Activated effector memory CD4-positive, alpha-beta T cell treated with Interleukin-2 at 50 U/mL for 16 hours (primary cell): ENCODE data around the gene CD2BP2.
"Not testable (repeated sequence)": the region's sequence is repeated elsewhere in the genome, so short reads cannot be mapped to it uniquely, and the experiment has no call there.

Experiments
- DNase-seq: peaks from one replicate; pipeline ENCODE4 v3.0.0-alpha.2; 2020

CD2BP2 gene

GRCh38 chr16:30355144-30355953, at the start of gene CD2BP2:
Gene CD2BP2, minus strand, starts transcription at chr16:30355308. Its CDS starts 627 bp downstream, at chr16:30354681.
- DNase-seq = peak; percentile 82

GRCh38 chr16:30401768-30402425, 46.8 kb upstream of the CD2BP2 start:
- no peak for DNase-seq

- no peak for DNase-seq
These were observed 44.5 kb upstream of the CD2BP2 start for GRCh38 chr16:30399435-30400186.

DNA sequence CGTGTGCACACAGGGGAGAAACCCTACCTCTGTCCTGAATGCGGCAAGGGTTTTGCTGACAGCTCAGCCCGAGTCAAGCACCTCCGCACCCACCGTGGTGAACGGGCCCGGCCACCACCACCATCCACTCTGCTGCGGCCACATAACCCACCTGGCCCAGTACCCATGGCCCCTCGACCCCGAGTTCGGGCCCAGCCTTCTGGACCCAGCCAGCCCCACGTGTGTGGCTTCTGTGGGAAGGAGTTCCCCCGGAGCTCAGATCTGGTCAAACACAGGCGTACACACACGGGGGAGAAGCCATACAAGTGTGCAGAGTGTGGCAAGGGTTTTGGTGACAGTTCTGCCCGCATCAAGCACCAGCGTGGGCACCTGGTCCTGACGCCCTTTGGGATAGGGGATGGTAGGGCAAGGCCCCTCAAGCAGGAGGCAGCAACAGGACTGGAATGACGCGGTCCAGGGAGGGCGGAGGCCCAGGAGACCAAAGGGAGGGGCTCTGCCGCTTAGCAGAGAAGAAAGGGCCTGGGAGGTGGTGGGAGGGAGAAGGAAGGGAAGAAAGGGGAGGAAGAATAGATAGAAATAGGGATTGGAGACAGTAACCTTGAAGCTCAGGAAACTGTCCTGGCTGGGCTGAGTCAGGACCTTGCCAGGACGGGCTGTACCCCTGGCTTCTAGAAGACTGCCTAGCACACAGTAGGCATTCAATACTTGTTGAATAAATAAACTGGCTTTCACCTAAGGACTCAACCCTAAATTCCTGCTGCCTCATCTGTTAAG, 43.7 kb upstream of the CD2BP2 start:
- no peak for DNase-seq

DNA sequence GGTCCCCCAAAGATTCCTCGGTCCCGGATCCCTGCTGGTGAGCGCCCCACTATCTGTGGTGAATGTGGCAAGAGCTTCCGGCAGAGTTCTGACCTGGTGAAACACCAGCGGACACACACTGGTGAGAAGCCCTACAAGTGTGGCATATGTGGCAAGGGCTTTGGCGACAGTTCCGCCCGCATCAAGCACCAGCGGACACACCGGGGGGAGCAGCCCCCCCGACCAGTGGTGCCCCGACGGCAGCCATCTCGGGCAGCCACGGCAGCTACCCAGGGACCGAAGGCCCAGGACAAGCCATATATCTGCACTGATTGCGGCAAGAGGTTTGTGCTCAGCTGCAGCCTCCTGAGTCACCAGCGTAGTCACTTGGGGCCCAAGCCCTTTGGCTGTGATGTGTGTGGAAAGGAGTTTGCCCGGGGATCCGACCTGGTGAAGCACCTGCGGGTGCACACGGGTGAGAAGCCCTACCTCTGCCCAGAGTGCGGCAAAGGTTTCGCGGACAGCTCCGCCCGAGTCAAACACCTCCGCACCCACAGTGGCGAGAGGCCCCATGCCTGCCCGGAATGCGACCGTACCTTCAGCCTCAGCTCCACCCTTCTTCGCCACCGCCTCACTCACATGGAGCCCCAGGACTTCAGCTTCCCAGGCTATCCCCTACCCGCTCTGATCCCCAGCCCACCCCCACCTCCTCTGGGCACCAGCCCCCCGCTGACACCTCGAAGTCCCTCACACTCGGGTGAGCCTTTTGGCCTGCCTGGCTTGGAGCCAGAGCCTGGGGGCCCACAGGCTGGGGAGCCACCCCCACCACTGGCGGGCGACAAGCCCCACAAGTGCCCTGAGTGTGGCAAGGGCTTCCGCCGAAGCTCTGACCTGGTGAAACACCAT, 42.9 kb upstream of the CD2BP2 start:
- DNase-seq = no peak

DNA sequence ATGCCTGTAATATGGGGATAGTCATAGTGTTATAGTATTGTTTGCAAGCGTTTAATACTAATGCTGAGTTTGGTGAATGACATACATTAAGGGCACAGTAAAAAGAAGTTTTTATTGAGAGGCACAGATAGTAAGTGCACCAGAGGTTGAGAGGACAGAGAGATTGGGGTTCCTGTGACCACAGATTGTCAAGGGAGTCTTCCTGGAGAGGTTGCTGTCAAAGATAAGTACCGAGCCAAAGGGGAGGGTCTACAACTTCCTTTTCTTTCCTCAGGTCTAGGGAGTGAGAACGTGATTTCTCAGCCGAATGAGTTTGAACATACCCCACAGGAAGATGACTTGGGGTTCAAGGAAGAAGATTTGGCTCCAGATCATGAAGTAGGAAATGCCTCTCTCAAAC, 41.9 kb upstream of the CD2BP2 start:
- no peak for DNase-seq

DNA sequence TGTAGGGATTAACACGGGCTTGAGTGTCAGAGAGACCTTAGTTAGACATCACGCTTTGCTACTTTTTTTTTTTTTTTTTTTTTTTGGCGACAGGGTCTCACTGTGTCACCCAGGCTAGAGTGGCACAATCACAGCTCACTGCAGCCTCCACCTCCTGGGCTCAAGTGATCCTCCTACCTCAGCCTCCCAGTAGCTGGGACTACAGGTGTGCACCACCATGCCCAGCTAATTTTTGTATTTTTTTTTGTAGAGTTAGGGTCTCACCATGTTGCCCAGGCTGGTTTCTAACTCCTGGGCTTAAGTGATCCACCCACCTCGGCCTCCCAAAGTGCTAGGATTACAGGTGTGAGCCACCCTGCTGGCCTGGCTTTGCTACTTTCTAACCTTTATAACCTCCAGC, 41.5 kb upstream of the CD2BP2 start:
- DNase-seq = not testable (repeated sequence)

DNA sequence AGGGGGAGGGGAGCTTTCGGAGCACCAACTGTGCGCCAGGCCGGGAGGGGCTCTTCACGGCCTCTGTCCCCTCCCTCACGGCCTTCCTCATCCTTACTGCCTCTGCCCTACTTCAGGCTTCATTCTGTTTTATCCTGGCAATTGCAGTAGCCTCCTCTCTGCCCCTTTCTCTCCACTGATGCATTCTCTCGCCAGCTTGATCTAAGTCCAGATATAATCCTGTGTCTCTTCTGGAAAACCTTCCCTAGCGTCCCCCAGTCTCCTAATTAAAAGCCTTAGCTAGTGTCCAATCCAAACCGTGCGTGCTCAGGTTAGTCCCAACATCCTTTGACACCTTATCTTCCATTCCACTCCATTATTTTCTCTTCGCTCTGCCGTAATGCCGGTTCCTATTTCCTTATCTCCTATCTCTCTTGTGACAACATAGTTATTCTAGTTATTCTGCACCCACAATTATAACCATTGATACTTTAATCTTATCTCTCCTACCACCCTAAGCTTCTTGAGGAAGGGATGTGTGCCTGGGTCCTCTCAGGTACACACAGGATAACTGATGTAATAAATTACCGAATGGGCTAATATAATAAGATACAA, 41.0 kb upstream of the CD2BP2 start:
- DNase-seq = no peak

GRCh38 chr16:30395155-30395991, 40.3 kb upstream of the CD2BP2 start, which contains the start of gene ZNF48:
Gene ZNF48, plus strand, starts transcription at chr16:30395420. Its CDS starts 375 bp downstream, at chr16:30395795.
- peak; percentile 48 for DNase-seq

DNA sequence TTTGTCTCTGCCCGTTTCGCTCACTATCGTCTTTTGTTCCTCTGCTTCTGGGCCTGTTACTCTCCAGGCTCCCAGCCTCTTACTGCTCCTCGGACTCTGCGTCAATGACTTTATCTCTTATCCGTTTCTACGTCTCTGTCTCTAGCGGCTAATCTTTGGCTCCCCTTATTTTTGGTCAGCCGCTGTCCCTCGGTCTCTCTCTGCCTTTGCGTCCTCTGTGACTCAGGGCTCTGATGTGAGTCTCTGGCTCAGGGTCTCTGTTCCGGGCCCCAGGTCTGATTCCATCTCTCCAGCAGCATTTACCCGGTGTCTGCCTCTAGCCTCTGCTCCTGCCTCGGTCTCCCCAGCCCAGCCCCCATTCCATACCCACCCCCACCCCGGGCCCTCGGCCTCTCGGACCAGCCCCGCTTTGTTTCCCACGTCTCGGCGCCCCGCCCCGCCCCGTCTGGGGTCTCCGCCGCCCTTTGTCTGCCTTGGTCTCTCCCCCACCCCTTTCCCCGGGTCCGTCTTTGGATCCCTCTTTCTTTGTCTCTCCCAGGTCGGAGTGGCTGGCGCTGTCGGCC, 39.6 kb upstream of the CD2BP2 start:
- DNase-seq = no peak

DNA sequence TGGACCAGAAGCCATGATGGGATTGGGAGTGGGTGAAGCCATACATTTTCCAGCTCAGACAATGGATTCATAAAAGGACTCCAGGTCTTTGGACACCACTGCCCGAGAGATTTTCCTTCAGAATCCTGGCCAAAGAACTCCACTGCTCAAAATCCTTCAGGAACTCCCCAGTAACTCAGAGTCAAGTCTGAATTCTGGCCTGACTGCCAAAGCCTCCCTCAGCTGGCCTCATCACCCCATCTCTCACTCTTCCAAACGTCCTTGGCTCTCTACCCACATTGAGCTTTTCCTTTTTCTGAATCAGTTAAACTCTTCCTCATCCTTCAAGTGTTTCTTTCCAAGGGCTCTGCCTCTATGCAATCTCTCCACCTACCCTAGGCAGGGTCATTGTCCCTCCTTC, 28.4 kb upstream of the CD2BP2 start:
- no peak for DNase-seq

GRCh38 chr16:30382111-30382881, 27.2 kb upstream of the CD2BP2 start, which contains the start of gene SEPTIN1:
Gene SEPTIN1, minus strand, starts transcription at chr16:30382561. Its CDS starts 19 bp downstream, at chr16:30382542.
- peak; percentile 78 for DNase-seq

DNA sequence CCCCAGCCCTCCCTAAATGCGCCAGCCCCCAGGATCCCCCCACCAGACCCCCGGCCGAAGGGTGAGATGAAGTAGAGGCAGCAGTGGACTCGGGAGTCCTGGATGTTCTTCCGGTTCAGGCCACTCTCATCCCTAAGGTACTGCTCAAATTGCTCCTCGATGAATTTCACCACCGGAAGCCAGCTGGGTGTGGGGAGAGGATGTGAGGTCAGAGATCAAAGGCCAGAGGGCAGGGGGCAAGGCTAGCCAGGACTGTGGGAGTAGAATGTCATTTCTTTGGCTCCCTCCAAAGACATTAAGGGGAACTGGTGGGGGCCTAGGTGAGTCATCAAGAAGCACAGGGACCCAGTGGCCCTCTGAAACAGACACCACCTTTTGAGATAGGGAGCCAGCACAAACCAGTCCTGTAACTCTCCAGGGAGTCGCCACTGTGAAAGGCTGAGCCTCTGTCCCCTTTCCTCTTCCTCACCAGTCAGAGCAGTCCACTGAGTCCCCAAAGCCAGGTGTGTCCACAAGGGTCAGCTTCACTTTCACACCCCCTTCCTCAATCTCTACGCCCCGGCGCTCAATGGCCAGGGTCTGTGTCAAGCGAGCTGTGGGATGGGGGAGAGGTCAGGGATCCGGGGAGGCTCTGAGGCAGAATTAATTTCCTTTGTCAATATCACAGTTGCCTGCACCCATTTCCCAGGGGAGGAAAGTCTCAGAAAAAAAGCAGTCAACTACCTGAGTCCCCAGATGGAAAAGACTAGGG, 26.4 kb upstream of the CD2BP2 start:
- no peak for DNase-seq

GRCh38 chr16:30380803-30381208, 25.7 kb upstream of the CD2BP2 start:
- no peak for DNase-seq

GRCh38 chr16:30380072-30380802, 25.1 kb upstream of the CD2BP2 start:
- DNase-seq = no peak

- no peak for DNase-seq
These were observed 24.2 kb upstream of the CD2BP2 start for GRCh38 chr16:30379158-30379783.
